Coronary artery (tissue), 2 donors: ENCODE results near the gene ZNF536.
"Not testable (repeated sequence)": the region's sequence is repeated elsewhere in the genome, so short reads cannot be mapped to it uniquely, and the experiment has no call there.

Experiments used
- DNase-seq: peaks from one replicate; pipeline ENCODE4 v3.0.0-alpha.2; 2017; ENCODE audit warnings: low spot score
- H3K27ac ChIP-seq, 2 donors: fragments of 200-600 bp; sonication (generic); one replicate each; pipeline ENCODE4 v1.5.1; 2016 to 2019
- H3K4me3 ChIP-seq: fragments of 200-600 bp; sonication (generic); 2 replicates; pipeline ENCODE4 v1.5.1; 2016; ENCODE audit warnings: mild to moderate bottlenecking, moderate library complexity
- CTCF ChIP-seq: fragments of 200-600 bp; sonication (generic); IDR thresholded peaks from one replicate; pipeline ENCODE4 v1.5.1; 2019; ENCODE audit warnings: antibody characterized with exemption

Gene ZNF536

GRCh38 chr19:30476997-30477396 is 104.8 kb downstream of the ZNF536 start:
- Histone ChIP-seq H3K4me3 (no peak overlapping the region), H3K27ac (no peak overlapping the region)
- no peak for TF ChIP-seq CTCF
- no peak for DNase-seq

- no peak for TF ChIP-seq CTCF
- Histone ChIP-seq H3K4me3 (no peak overlapping the region), H3K27ac (no peak overlapping the region)
- no peak for DNase-seq
Measured at GRCh38 chr19:30479231-30479630, 107.0 kb downstream of the ZNF536 start.

- TF ChIP-seq CTCF = no peak
- no peak for DNase-seq
- H3K27ac ChIP-seq = no peak overlapping the region
- H3K4me3 ChIP-seq = no peak overlapping the region
Measured at GRCh38 chr19:30480097-30480496, 107.9 kb downstream of the ZNF536 start.

GRCh38 chr19:30481063-30481462 is 108.9 kb downstream of the ZNF536 start:
- DNase-seq = no peak
- Histone ChIP-seq H3K27ac (no peak overlapping the region), H3K4me3 (no peak overlapping the region)
- TF ChIP-seq CTCF = no peak

- Histone ChIP-seq H3K4me3 (no peak overlapping the region), H3K27ac (no peak overlapping the region)
- no peak for DNase-seq
- no peak for TF ChIP-seq CTCF
Measured at GRCh38 chr19:30481823-30482222, 109.6 kb downstream of the ZNF536 start.

GRCh38 chr19:30482956-30483355 is 110.8 kb downstream of the ZNF536 start:
- no peak for TF ChIP-seq CTCF
- no peak overlapping the region for H3K27ac ChIP-seq
- DNase-seq = no peak
- no peak overlapping the region for H3K4me3 ChIP-seq

GRCh38 chr19:30486250-30486649 is 114.1 kb downstream of the ZNF536 start:
- not testable (repeated sequence) for H3K4me3 ChIP-seq, DNase-seq, H3K27ac ChIP-seq

GRCh38 chr19:30487178-30487577 is 115.0 kb downstream of the ZNF536 start:
- no peak for DNase-seq
- TF ChIP-seq CTCF = no peak
- Histone ChIP-seq H3K27ac (no peak overlapping the region), H3K4me3 (no peak overlapping the region)
